GM12873 (cell line): ENCODE results near the gene MLLT6.

Source experiments
- TF ChIP-seq, protein P1 (sequence below): IDR thresholded peaks from 2 replicates; pipeline ENCODE4 v1.5.1; 2012; ENCODE audit warnings: low read depth, mild to moderate bottlenecking, moderate library complexity, low read length, control low read depth; ENCODE audit not compliant: insufficient read depth; ENCODE audit errors: missing control alignments

MLLT6 gene

GRCh38 chr17:38749223-38750043 lies 44.4 kb downstream of the MLLT6 start:
- TF ChIP-seq, protein P1, sequence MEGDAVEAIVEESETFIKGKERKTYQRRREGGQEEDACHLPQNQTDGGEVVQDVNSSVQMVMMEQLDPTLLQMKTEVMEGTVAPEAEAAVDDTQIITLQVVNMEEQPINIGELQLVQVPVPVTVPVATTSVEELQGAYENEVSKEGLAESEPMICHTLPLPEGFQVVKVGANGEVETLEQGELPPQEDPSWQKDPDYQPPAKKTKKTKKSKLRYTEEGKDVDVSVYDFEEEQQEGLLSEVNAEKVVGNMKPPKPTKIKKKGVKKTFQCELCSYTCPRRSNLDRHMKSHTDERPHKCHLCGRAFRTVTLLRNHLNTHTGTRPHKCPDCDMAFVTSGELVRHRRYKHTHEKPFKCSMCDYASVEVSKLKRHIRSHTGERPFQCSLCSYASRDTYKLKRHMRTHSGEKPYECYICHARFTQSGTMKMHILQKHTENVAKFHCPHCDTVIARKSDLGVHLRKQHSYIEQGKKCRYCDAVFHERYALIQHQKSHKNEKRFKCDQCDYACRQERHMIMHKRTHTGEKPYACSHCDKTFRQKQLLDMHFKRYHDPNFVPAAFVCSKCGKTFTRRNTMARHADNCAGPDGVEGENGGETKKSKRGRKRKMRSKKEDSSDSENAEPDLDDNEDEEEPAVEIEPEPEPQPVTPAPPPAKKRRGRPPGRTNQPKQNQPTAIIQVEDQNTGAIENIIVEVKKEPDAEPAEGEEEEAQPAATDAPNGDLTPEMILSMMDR = no peak

DNA sequence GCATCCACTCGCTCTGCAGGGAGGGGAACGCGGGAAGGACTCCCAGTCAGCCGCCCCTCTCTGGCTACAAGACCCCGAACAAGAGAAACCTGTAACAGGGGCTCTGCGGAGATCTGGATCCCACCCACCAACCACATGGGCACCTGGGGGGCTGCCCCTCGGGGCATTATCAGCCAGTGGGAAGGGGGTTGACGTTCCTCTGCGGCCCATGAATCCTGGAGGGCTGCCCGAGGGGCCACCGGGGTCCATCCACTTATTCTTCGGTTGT lies 44.9 kb downstream of the MLLT6 start:
- TF ChIP-seq, protein P1 = no peak

DNA sequence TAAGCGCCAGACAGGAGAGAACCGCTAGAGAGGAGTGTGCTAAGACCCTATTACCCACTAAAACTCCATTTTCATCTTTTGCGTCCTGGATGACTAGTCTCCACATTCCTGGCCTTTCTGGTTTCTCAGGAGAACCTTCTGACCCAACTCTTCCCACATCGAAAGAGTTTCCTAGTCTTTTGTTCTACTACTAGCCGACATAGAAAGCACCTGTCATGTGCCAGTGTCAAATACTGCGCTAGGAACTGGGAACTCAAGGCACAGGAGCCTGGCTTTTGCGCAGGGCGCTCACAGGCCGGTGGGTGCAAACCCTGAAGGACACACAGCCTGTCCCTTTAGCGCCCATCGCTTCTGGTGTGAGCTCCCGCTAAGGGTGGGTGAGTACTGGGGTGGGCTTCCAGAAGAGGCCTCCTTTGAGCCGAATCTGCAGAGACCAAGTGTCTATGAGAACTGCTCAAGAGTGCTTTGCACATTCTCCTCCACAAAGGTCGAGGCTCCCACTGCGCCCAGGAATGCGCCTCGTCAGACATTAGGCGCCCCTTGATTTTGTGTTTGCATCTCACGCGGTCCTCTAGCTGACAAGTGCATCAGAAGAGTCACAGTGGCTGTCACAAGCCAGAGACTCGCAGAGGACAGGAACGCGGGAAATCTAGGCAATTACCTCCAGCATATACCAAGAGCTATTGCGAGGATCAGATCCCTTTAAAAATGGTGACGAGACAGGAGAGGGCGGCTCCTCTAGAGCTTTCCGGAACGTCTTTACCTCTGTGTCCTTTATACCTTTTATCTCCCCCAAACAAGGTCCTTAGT lies 45.4 kb downstream of the MLLT6 start:
- TF ChIP-seq, protein P1 = no peak

DNA sequence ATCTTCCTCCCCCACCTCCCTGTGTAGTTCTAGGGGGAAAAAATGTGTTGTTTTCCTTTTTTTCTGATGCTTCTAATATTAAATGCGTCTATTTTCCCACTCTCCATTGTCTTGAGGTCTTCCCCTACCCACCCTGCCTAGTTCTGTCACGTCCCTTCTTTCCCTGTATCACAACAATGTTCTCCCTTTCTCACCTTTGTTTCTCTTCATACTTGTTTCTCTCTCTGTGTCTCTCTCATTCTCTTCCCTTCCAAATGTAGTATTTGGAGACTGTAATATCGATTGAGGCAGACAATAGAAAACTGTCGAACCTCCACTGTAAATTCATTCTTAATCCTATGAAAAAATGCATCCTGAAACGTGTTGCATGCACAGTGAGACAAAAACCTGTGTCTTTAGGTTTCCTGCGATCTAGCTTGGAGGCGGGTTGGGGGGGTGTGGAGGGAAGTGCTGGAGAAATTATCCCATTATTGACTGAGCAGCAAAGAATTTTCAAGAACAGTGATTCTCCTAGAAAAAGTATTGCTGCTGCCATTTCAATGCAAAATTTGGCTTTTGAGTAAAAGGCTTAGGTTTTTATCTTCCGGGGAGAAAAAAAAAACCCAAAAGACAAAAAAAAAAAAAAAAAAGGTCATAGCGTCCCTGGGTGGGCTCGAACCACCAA lies 46.2 kb downstream of the MLLT6 start:
- TF ChIP-seq, protein P1 = no peak

DNA sequence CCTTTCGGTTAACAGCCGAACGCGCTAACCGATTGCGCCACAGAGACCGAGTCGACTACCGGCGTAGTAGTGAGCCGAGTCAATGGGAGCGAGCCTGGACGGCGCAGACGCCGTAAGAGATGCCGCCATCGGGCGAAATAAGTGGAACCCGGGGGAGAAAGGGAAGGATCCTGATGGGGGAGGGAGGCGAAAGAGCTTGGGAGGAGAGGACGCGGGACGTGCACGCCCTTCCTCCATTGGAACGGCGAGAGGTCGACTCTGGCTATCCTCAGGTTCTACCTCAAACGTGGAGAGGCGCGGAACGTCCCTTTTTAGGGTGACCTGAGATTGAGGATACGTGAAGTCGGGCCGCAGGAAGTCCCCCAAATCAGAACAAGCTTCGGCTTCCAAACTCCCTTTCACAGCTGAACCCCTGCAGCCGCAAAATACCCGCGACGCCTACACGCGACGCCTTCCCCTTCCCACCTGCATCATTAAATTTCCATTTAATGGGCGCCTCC lies 46.8 kb downstream of the MLLT6 start:
- TF ChIP-seq, protein P1 = no peak

- TF ChIP-seq, protein P1 = no peak
Observed at GRCh38 chr17:38752308-38753070, 47.4 kb downstream of the MLLT6 start, which contains the start of gene PSMB3. PSMB3 (plus strand) TSS chr17:38752741; CDS start chr17:38752827, 86 bp downstream.
